GM19467 (cell line): Measurements from ENCODE around the gene TFF3.
"Not testable (repeated sequence)": the region's sequence is repeated elsewhere in the genome, so short reads cannot be mapped to it uniquely, and the experiment has no call there.

Source experiments
- ATAC-seq: cut with Tn5 transposase; IDR thresholded peaks from one replicate; pipeline ENCODE4 v1.9.1; 2021; ENCODE audit warnings: mild to moderate bottlenecking, moderate library complexity; ENCODE audit not compliant: unreplicated experiment

TFF3 gene

GRCh38 chr21:42307106-42307505 is 8.1 kb downstream of the TFF3 start:
- no peak for ATAC-seq

GRCh38 chr21:42306366-42307035 is 8.7 kb downstream of the TFF3 start:
- no peak for ATAC-seq

- no peak for ATAC-seq
These were observed 9.5 kb downstream of the TFF3 start for GRCh38 chr21:42305707-42306147.

- ATAC-seq: no peak
These were observed 10.4 kb downstream of the TFF3 start for GRCh38 chr21:42304556-42305454.

GRCh38 chr21:42303443-42303842 is 11.8 kb downstream of the TFF3 start:
- no peak for ATAC-seq

GRCh38 chr21:42302794-42303193 is 12.4 kb downstream of the TFF3 start:
- ATAC-seq: no peak

GRCh38 chr21:42302076-42302650 is 13.0 kb downstream of the TFF3 start:
- no peak for ATAC-seq

- no peak for ATAC-seq
These were observed 13.7 kb downstream of the TFF3 start for GRCh38 chr21:42301371-42302075.

GRCh38 chr21:42300956-42301355 is 14.3 kb downstream of the TFF3 start:
- no peak for ATAC-seq

GRCh38 chr21:42300045-42300583 is 15.1 kb downstream of the TFF3 start:
- ATAC-seq: no peak

- ATAC-seq: no peak
These were observed 15.7 kb downstream of the TFF3 start for GRCh38 chr21:42299324-42300044.

- no peak for ATAC-seq
These were observed 16.6 kb downstream of the TFF3 start for GRCh38 chr21:42298657-42299056.

- no peak for ATAC-seq
These were observed 17.0 kb downstream of the TFF3 start for GRCh38 chr21:42298237-42298636.

- ATAC-seq: no peak
These were observed 17.8 kb downstream of the TFF3 start for GRCh38 chr21:42297377-42297776.

- no peak for ATAC-seq
These were observed 18.7 kb downstream of the TFF3 start for GRCh38 chr21:42296501-42296900.

- no peak for ATAC-seq
These were observed 19.4 kb downstream of the TFF3 start for GRCh38 chr21:42295845-42296244.

- ATAC-seq: no peak
These were observed 20.8 kb downstream of the TFF3 start for GRCh38 chr21:42294273-42294880.

GRCh38 chr21:42293649-42294272 is 21.4 kb downstream of the TFF3 start:
- no peak for ATAC-seq

- not testable (repeated sequence) for ATAC-seq
These were observed 22.6 kb downstream of the TFF3 start for GRCh38 chr21:42292563-42293142.
